Transverse colon (tissue), 3 donors: ENCODE data around the gene ERC2.

Source experiments
- CTCF ChIP-seq, 5 experiments: fragments of 200-600 bp in 3 of 5; fragments of 450-650 bp in 2 of 5; sonication (generic) in 3 of 5; IDR thresholded peaks; 1 replicate in 2 of 5; 2 replicates in 3 of 5; pipeline ENCODE4 v1.5.1; 2016 to 2017; ENCODE audit warnings: antibody characterized with exemption in 5 of 5, inconsistent platforms in 3 of 5, mild to moderate bottlenecking in 2 of 5, moderate library complexity in 1 of 5
- POLR2A ChIP-seq: fragments of 450-650 bp; IDR thresholded peaks from one replicate; pipeline ENCODE4 v1.6.1; 2016; ENCODE audit warnings: antibody characterized with exemption, mild to moderate bottlenecking, moderate library complexity

- TF ChIP-seq POLR2A (no peak), CTCF (IDR thresholded peaks at IDR 0.05) (no peak)
Observed at GRCh38 chr3:55659701-55660100, 808.6 kb downstream of the ERC2 start.
